NCI-H128 (cell line): ENCODE measurements around the gene RBM34.
"Not testable (repeated sequence)": the region's sequence is repeated elsewhere in the genome, so short reads cannot be mapped to it uniquely, and the experiment has no call there.

Source experiments
- DNase-seq: peaks from one replicate; lab custom pipeline; 2025; ENCODE audit not compliant: unreplicated experiment; lab: John Stamatoyannopoulos, UW

RBM34 gene

GRCh38 chr1:235093013-235093695, 67.9 kb downstream of the RBM34 start:
- DNase-seq = no peak

GRCh38 chr1:235092415-235092814, 68.6 kb downstream of the RBM34 start:
- DNase-seq = not testable (repeated sequence)

- DNase-seq = not testable (repeated sequence)
These were observed 69.0 kb downstream of the RBM34 start for GRCh38 chr1:235092045-235092406.

GRCh38 chr1:235091319-235092044, 69.6 kb downstream of the RBM34 start:
- DNase-seq = not testable (repeated sequence)

GRCh38 chr1:235090406-235091069, 70.5 kb downstream of the RBM34 start:
- DNase-seq = no peak

- DNase-seq = no peak
These were observed 72.1 kb downstream of the RBM34 start for GRCh38 chr1:235088907-235089306.

- DNase-seq = no peak
These were observed 72.6 kb downstream of the RBM34 start for GRCh38 chr1:235088430-235088829.

GRCh38 chr1:235087906-235088305, 73.1 kb downstream of the RBM34 start:
- no peak for DNase-seq

- not testable (repeated sequence) for DNase-seq
These were observed 75.5 kb downstream of the RBM34 start for GRCh38 chr1:235085411-235086117.
